ENCODE measurements around the gene TACC2. TPM values are rescaled to one million over a fixed set of nuclear protein-coding genes. Genes with fewer than 3 reads are reported as not detected.
"Not testable (repeated sequence)": the region's sequence is repeated elsewhere in the genome, so short reads cannot be mapped to it uniquely, and the experiment has no call there.

The TACC2 gene
- total RNA-seq, 2 donors from 2014 or later: 247 to 286 TPM

DNA sequence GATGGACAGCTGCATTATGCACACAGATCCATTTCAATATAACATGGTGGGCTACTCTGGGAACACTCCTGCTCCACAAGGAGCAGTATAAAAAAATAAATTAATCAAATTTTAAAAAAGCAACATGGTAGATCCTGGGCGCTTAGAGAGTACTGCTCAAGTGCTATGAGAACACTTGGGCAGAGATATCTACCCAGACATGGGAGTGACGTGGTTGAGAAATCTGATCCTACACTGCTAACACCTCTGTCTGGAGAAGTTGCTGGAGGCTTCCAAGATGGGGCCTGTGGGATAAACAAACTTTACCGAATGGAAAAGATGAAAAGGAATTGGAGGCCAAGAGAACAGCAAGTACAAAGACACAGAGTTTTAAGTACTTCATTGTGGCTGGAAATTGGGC is 23.0 kb upstream of the TACC2 start:
- Histone ChIP-seq H3K4me3 (no peak overlapping the region), H3K27ac (no peak overlapping the region), H3K4me1 (no peaks in the 10 kb centered on the region), H3K36me3 (peaks cover 70% of the 10 kb centered on the region), H3K27me3 (no peaks in the 10 kb centered on the region), H3K9me3 (no peaks in the 10 kb centered on the region)
- no peak for DNase-seq (ENCODE audit: low spot score)
- TF ChIP-seq, protein P1, sequence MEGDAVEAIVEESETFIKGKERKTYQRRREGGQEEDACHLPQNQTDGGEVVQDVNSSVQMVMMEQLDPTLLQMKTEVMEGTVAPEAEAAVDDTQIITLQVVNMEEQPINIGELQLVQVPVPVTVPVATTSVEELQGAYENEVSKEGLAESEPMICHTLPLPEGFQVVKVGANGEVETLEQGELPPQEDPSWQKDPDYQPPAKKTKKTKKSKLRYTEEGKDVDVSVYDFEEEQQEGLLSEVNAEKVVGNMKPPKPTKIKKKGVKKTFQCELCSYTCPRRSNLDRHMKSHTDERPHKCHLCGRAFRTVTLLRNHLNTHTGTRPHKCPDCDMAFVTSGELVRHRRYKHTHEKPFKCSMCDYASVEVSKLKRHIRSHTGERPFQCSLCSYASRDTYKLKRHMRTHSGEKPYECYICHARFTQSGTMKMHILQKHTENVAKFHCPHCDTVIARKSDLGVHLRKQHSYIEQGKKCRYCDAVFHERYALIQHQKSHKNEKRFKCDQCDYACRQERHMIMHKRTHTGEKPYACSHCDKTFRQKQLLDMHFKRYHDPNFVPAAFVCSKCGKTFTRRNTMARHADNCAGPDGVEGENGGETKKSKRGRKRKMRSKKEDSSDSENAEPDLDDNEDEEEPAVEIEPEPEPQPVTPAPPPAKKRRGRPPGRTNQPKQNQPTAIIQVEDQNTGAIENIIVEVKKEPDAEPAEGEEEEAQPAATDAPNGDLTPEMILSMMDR (IDR thresholded peaks at IDR 0.05): no peak

DNA sequence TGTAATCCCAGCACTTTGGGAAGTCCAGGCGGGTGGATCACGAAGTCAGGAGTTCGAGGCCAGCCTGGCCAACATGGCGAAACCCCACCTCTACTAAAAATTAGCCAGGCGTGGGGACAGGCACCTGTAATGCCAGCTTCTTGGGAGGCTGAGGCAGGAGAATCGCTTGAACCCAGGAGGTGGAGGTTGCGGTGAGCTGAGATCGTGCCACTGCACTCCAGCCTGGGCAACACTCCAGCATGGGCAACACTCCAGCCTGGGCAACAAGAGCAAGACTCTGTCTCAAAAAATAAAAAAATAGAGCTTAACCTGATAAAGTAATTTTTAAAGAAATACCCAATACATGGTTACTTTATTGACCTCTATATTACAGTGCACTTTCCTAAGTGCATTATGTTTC is 19.9 kb upstream of the TACC2 start:
- not testable (repeated sequence) for H3K9me3 ChIP-seq; H3K27ac ChIP-seq; H3K27me3 ChIP-seq; H3K4me3 ChIP-seq; DNase-seq (ENCODE audit: low spot score)
- peaks cover 0 to 10% of the 10 kb centered on the region in 2 donors for H3K4me1 ChIP-seq
- peaks cover 64% of the 10 kb centered on the region for H3K36me3 ChIP-seq

DNA sequence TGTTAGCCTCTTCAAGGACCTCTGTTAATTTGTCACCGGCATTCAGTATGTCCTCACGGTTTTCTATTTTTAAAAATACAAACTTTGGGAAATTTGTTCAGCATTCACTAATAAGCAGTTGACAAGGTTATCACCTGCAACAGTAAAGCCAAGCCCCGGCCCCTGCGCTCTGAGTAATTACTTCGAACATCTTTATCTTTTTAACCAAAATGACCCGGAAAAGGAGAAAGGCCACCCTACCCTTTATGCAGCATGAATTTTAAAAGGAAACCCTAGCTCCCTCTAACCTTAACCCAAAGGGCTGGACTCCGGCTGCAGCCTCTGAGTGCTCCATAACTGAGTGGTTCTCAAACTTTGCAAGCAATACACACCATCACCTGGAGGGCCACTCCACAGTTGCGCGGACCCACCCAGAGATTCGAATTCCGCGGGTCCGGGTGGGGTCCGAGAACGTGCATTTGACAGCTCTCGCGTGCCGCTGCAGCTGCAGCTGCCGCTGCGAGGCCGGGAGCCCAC is 14.9 kb upstream of the TACC2 start:
- Histone ChIP-seq H3K27ac (peak overlapping the region; percentile 93 to 97), H3K4me1 (peaks cover 0 to 20% of the 10 kb centered on the region in 2 donors), H3K9me3 (no peaks in the 10 kb centered on the region), H3K36me3 (peaks cover 18% of the 10 kb centered on the region), H3K4me3 (peak overlapping the region; percentile 74 to 80), H3K27me3 (no peaks in the 10 kb centered on the region)
- no peak for DNase-seq (ENCODE audit: low spot score)
- TF ChIP-seq, protein P1 (IDR thresholded peaks at IDR 0.05): no peak

DNA sequence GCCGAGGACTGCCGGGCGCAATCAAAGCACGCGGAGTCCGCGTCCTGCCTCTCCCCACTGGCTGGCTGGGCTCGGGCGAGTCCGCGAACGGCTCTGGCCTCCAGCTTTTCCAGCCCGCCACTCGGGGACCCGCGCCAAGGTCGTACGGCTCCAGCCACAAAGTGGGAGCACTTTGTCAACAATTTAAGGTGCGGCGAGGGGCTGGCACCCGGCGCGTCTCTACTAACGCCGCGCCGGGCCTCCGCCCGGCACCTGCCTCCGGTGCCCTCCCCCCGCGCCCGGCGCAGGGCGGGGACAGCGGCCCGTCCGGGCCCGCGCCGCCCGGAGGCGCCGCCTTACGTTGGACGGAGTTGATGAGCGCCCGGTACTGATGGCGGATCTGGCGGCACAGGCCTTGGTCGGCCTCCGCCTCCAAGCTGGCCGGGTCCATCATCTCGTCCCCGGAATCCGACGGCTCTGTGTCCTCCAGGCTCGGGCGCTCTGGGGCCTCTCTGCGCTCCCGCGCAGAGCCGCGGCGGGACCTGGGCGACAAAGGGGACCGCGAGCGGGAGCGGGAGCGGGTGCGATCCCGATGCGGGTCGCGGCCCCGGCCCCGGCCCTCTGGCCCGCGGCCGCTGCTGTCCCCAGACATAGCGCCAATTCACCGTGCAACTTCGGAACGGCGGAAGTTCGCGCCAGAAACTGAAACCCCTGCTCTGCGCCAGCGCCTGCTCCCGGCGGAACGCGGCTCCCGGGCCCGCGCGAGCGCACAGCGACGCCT is 14.2 kb upstream of the TACC2 start, which contains the start of gene NSMCE4A:
NSMCE4A (minus strand) TSS at position 683 of the 760 bp plus-strand sequence; CDS start at position 631, 52 bp downstream.
- TF ChIP-seq, protein P1 (IDR thresholded peaks at IDR 0.05): peak in 1 of 2 donors; percentile 93
- H3K9me3 ChIP-seq: no peaks in the 10 kb centered on the region
- H3K36me3 ChIP-seq: peaks cover 11% of the 10 kb centered on the region
- peak within 1 kb of the TSS; percentile 93 to 97 for H3K27ac ChIP-seq
- peak; percentile 72 for DNase-seq (ENCODE audit: low spot score)
- H3K4me1 ChIP-seq: peaks cover 0 to 20% of the 10 kb centered on the region in 2 donors
- H3K27me3 ChIP-seq: no peaks in the 10 kb centered on the region
- peak within 1 kb of the TSS; percentile 74 to 80 for H3K4me3 ChIP-seq

DNA sequence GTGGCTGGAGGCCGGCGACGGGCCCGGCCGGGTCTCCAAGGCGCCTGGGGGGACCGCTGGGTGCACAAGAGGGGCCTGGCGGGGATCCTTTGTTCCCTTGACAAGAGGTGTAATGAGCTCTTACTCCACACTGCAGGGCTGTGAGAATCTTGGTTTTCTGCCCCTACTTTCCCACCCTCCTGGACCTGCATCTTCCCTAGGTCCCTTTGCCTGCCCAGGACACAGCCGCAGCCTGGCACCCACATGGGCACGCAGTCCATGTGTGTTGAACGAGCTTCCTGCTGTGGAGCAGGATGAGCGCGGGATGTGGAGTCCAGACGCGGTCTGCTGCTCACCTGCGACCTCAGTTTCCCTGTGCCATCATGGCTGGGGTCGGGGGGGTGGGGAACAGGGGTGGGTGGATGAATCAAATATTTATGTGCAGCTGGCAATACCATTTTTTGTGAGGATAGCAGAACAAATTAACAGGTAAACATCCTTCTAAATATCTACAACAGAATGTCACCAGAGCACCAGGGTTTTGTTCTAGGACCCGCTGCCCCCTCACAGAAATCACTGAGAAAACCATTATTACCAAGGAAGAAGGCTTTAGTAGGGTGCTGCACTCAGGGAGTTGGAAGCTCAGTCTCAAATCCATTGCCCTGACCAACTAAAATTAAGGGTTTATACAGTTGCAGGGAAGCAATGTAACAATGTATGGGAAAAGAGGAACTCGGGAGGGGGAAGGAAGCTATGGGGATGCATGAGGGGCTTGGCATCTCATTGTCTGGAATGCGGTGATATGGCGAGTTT is 13.5 kb upstream of the TACC2 start:
- no peak for DNase-seq (ENCODE audit: low spot score)
- Histone ChIP-seq H3K36me3 (peaks cover 7% of the 10 kb centered on the region), H3K27me3 (no peaks in the 10 kb centered on the region), H3K9me3 (no peaks in the 10 kb centered on the region), H3K4me1 (peaks cover 0 to 20% of the 10 kb centered on the region in 2 donors), H3K27ac (peak overlapping the region; percentile 93 to 97), H3K4me3 (peak overlapping the region; percentile 74 to 80)
- TF ChIP-seq, protein P1 (IDR thresholded peaks at IDR 0.05): peak in 1 of 2 donors; percentile 68

DNA sequence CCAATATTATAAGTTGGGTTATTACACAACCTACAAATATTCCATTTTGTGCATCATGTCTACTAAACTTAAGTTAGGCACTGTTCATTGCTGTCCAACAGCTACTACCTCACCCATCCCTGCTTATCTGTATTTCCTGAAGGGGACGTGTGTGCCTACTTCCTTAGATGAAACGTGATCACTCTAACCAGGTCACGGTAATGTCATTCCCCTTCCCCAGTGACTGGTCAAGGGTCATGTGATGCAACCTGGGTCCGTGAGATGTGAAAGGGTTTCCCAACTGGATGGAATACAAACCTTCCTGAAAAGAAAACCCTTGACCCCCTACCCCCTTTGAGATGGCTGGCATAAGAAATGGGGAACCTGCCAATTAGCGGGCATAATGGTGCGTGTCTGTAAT is 12.4 kb upstream of the TACC2 start:
- no peak for DNase-seq (ENCODE audit: low spot score)
- TF ChIP-seq, protein P1 (IDR thresholded peaks at IDR 0.05): no peak
- Histone ChIP-seq H3K4me1 (peaks cover 0 to 20% of the 10 kb centered on the region in 2 donors), H3K4me3 (no peak overlapping the region), H3K9me3 (no peaks in the 10 kb centered on the region), H3K27me3 (no peaks in the 10 kb centered on the region), H3K27ac (no peak overlapping the region), H3K36me3 (no peaks in the 10 kb centered on the region)
